Fibroblast of pulmonary artery (primary cell): Measurements from ENCODE around the gene CACNG4.

Experiments
- DNase-seq: peaks from one replicate; pipeline ENCODE4 v3.0.0-alpha.2; 2010; ENCODE audit warnings: low read depth
- H3K4me3 ChIP-seq: replicated peaks from 2 replicates; pipeline ENCODE4 v1.5.1; 2011; ENCODE audit warnings: low read depth, mild to moderate bottlenecking, control low read depth, low read length, moderate library complexity
- CTCF ChIP-seq: IDR thresholded peaks from 2 replicates; pipeline ENCODE4 v1.5.1; 2011; ENCODE audit warnings: mild to moderate bottlenecking, control low read depth, low read length, inconsistent platforms; ENCODE audit errors: missing control alignments

CACNG4 gene

DNA sequence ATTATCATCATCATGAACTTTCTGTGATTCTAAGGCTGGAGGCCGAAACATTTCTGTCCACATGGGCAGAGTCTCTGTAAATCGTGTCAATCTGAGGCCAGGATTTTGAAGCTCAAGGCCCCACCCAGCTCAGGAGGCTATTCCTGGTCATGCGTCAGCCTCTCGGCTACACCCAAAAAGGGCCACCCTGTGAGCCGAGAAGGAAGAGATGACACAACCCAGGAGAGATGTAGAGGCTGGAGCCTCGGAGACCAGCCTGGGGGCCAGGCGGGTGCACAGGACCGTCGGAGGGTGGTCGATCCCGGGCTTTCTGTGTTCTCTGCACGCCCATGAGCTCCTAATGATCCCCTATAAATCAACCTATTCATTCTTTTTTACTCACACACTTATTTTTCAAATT, 78.8 kb downstream of the CACNG4 start:
- H3K4me3 ChIP-seq = no peak overlapping the region
- TF ChIP-seq CTCF = no peak
- no peak for DNase-seq

GRCh38 chr17:67044016-67044772, 79.7 kb downstream of the CACNG4 start, which contains the start of gene CACNG1:
Gene CACNG1 (plus strand): TSS chr17:67044554. CDS start chr17:67044661, 107 bp downstream.
- no peak for TF ChIP-seq CTCF
- no peak within 1 kb of the TSS for H3K4me3 ChIP-seq
- DNase-seq = no peak

GRCh38 chr17:67044940-67045339, 80.4 kb downstream of the CACNG4 start:
- H3K4me3 ChIP-seq = no peak overlapping the region
- no peak for DNase-seq
- TF ChIP-seq CTCF = no peak

- TF ChIP-seq CTCF = no peak
- DNase-seq = no peak
- H3K4me3 ChIP-seq = no peak overlapping the region
Measured at GRCh38 chr17:67046398-67046797, 81.9 kb downstream of the CACNG4 start.

- DNase-seq = no peak
- TF ChIP-seq CTCF = no peak
- H3K4me3 ChIP-seq = no peak overlapping the region
Measured at GRCh38 chr17:67047382-67047781, 82.9 kb downstream of the CACNG4 start.

DNA sequence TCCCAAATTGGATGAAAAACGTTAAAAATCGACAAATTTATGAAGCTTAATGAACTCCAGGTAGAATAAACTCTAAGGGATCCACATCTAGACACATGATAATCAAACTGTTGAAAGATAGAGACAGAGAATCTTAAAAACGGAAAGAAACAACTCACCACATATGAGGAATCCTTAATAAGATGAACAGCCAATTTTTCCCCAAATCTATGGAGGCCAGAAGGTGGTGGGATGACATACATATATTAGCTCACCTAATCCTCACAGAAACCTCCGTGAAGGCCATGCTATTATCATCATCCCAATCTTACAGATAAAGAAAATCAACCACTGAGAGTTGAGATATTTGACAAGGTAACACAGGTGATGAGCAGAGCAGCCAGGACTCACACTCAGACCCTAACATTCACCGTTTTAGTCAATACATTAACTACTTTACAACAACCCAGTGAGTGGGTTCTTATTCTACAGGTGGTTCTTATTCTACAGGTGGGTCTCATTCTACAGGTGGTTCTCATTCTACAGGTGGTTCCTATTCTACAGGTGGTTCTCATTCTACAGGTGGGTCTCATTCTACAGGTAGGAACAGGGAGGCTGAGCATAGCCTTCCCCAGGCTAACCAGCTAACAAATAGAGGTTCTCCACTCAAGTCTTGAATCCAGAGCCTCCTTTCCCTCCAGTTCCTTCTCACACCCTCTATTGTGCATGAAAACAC, 84.7 kb downstream of the CACNG4 start:
- no peak for DNase-seq
- TF ChIP-seq CTCF = no peak
- H3K4me3 ChIP-seq = no peak overlapping the region
